Medulla oblongata (tissue), 1 donor: ENCODE measurements around the gene FABP7.
A peak's percentile ranks its signal among the peaks of the same experiment; 100 is the strongest.

Experiments
- DNase-seq: peaks from one replicate; pipeline ENCODE4 v3.0.0-alpha.2; 2015; ENCODE audit errors: extremely low spot score

The FABP7 gene

GRCh38 chr6:122798099-122798641, 18.7 kb downstream of the FABP7 start:
- no peak for DNase-seq

- no peak for DNase-seq
These were observed 19.7 kb downstream of the FABP7 start for GRCh38 chr6:122799140-122799745.

- DNase-seq: no peak
These were observed 20.6 kb downstream of the FABP7 start for GRCh38 chr6:122799916-122800686.

- no peak for DNase-seq
These were observed 21.4 kb downstream of the FABP7 start for GRCh38 chr6:122800906-122801305.

- DNase-seq: no peak
These were observed 21.9 kb downstream of the FABP7 start for GRCh38 chr6:122801397-122801796.

GRCh38 chr6:122803171-122803661, 23.7 kb downstream of the FABP7 start:
- no peak for DNase-seq

GRCh38 chr6:122804962-122805485, 25.5 kb downstream of the FABP7 start:
- DNase-seq: no peak

GRCh38 chr6:122806291-122806690, 26.8 kb downstream of the FABP7 start:
- no peak for DNase-seq

- DNase-seq: no peak
These were observed 28.8 kb downstream of the FABP7 start for GRCh38 chr6:122808121-122808885.

- no peak for DNase-seq
These were observed 29.5 kb downstream of the FABP7 start for GRCh38 chr6:122809001-122809400.

- DNase-seq: no peak
These were observed 30.2 kb downstream of the FABP7 start for GRCh38 chr6:122809691-122810090.

GRCh38 chr6:122810189-122810588, 30.7 kb downstream of the FABP7 start:
- DNase-seq: no peak

GRCh38 chr6:122817358-122817757, 37.8 kb downstream of the FABP7 start:
- no peak for DNase-seq

- DNase-seq: no peak
These were observed 38.2 kb downstream of the FABP7 start for GRCh38 chr6:122817766-122818165.

GRCh38 chr6:122818866-122819265, 39.4 kb downstream of the FABP7 start:
- DNase-seq: peak; percentile 77

- DNase-seq: no peak
These were observed 41.6 kb downstream of the FABP7 start for GRCh38 chr6:122821095-122821494.

GRCh38 chr6:122825163-122825562, 45.6 kb downstream of the FABP7 start:
- DNase-seq: no peak

- no peak for DNase-seq
These were observed 49.9 kb downstream of the FABP7 start for GRCh38 chr6:122829456-122829855.

GRCh38 chr6:122831511-122831910, 52.0 kb downstream of the FABP7 start:
- no peak for DNase-seq

- peak; percentile 42 for DNase-seq
These were observed 52.9 kb downstream of the FABP7 start for GRCh38 chr6:122832459-122832858.

- DNase-seq: peak; percentile 91
These were observed 53.5 kb downstream of the FABP7 start for GRCh38 chr6:122833021-122833491.
